Subcutaneous adipose tissue (tissue), 4 donors: Measurements from ENCODE around the gene CAST. TPM values are rescaled to one million over a fixed set of nuclear protein-coding genes. Genes with fewer than 3 reads are reported as not detected.

Experiments used
- total RNA-seq, 4 donors: library from RNA; depleted of rRNA; stranded (reverse); fragments of >200 nt; gene quantifications; one replicate each; pipeline ENCODE4 v1.1.0, GENCODE V29; 2016
- TF ChIP-seq, protein P1 (sequence below): fragments of 450-650 bp; IDR thresholded peaks from one replicate; pipeline ENCODE4 v1.5.1; 2016; ENCODE audit warnings: low read depth, mild to moderate bottlenecking, control low read depth, antibody characterized with exemption, moderate library complexity

Gene CAST
- total RNA-seq, 4 donors from 2014 or later = 296 to 432 (median 373) TPM

GRCh38 chr5:96660971-96661854 lies 963 bp upstream of the CAST start:
- TF ChIP-seq, protein P1, sequence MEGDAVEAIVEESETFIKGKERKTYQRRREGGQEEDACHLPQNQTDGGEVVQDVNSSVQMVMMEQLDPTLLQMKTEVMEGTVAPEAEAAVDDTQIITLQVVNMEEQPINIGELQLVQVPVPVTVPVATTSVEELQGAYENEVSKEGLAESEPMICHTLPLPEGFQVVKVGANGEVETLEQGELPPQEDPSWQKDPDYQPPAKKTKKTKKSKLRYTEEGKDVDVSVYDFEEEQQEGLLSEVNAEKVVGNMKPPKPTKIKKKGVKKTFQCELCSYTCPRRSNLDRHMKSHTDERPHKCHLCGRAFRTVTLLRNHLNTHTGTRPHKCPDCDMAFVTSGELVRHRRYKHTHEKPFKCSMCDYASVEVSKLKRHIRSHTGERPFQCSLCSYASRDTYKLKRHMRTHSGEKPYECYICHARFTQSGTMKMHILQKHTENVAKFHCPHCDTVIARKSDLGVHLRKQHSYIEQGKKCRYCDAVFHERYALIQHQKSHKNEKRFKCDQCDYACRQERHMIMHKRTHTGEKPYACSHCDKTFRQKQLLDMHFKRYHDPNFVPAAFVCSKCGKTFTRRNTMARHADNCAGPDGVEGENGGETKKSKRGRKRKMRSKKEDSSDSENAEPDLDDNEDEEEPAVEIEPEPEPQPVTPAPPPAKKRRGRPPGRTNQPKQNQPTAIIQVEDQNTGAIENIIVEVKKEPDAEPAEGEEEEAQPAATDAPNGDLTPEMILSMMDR = no peak

- TF ChIP-seq, protein P1 = no peak
These were observed 746 bp downstream of the CAST start for GRCh38 chr5:96662725-96663518.

GRCh38 chr5:96663608-96664007 lies 1.4 kb downstream of the CAST start:
- TF ChIP-seq, protein P1 = no peak

- TF ChIP-seq, protein P1 = no peak
These were observed 2.5 kb downstream of the CAST start for GRCh38 chr5:96664669-96665068.

DNA sequence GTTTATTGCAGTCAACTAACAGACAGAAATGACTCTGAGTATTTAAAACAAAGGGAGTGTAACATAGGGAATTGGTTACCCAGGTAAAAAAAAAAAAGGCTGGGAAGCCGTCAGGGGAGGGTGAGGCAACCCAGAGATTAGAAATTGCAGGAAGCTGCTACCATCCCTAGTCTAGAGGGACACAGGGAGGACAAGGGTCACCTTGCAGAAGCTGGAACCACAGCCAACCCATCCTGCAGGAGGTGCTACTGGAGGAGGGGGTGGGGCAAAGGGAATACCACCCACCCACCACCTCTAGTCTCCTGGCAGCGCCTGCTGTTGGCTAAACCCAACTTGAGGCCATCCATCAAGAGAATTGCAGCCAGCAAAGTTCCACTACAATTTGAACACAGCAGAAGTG lies 6.5 kb downstream of the CAST start:
- TF ChIP-seq, protein P1 = no peak

- TF ChIP-seq, protein P1 = no peak
These were observed 7.7 kb downstream of the CAST start for GRCh38 chr5:96669909-96670308.

- TF ChIP-seq, protein P1 = no peak
These were observed 9.3 kb downstream of the CAST start for GRCh38 chr5:96671441-96671840.
